IMR-90 (cell line): ENCODE measurements around the gene PTPRN2. TPM values are rescaled to one million over a fixed set of nuclear protein-coding genes. Genes with fewer than 3 reads are reported as not detected.

Experiments used
- ATAC-seq: fragments of 200-7000 bp; cut with Tn5 transposase; 2 replicates; pipeline ENCODE4 v1.9.1; 2020; ENCODE audit warnings: low read depth, mild to moderate bottlenecking, moderate library complexity
- BruUV-seq: library from RNA; stranded (reverse); fragments of 400-500 nt; replicated peaks from 2 replicates; lab custom pipeline; 2021; lab: Mats Ljungman, UMichigan
- CTCF ChIA-PET: fragments of 300-600 bp; formaldehyde crosslinking; extraction: SDS; loops from one replicate; lab custom pipeline; 2021; ENCODE audit warnings: antibody characterized with exemption; lab: Yijun Ruan, JAX
- POLR2A ChIA-PET: fragments of 300-600 bp; sonication (Branson Sonifier 250); formaldehyde crosslinking; loops from one replicate; lab custom pipeline; 2022; ENCODE audit warnings: antibody characterized with exemption; ENCODE audit not compliant: unreplicated experiment; lab: Charles Lee
- DNase-seq: peaks from one replicate; pipeline ENCODE4 v3.0.0; 2013
- H2AFZ ChIP-seq: replicated peaks from 2 replicates; pipeline ENCODE3; 2013; ENCODE audit warnings: low read length, mild to moderate bottlenecking; ENCODE audit not compliant: poor library complexity
- H2AK5ac ChIP-seq: 2 replicates; pipeline ENCODE4 v1.6.1; 2013; ENCODE audit warnings: low read depth, low read length, inconsistent platforms
- H2AK9ac ChIP-seq: replicated peaks from 2 replicates; pipeline ENCODE3; 2013; ENCODE audit warnings: mild to moderate bottlenecking, low read depth, low read length, moderate library complexity; ENCODE audit not compliant: poor library complexity
- H2BK120ac ChIP-seq: 2 replicates; pipeline ENCODE4 v1.6.1; 2013; ENCODE audit warnings: low read depth, low read length, inconsistent platforms
- H2BK15ac ChIP-seq: 3 replicates; pipeline ENCODE4 v1.6.1; 2013; ENCODE audit warnings: low read depth, low read length, inconsistent platforms
- H2BK20ac ChIP-seq: 2 replicates; pipeline ENCODE4 v1.6.1; 2013; ENCODE audit warnings: low read depth, mild to moderate bottlenecking, inconsistent platforms, low read length, moderate library complexity
- H2BK5ac ChIP-seq: 2 replicates; pipeline ENCODE4 v1.6.1; 2013; ENCODE audit warnings: mild to moderate bottlenecking, low read depth, low read length, inconsistent platforms; ENCODE audit not compliant: poor library complexity, severe bottlenecking
- H3K14ac ChIP-seq: replicated peaks from 2 replicates; pipeline ENCODE4 v1.6.1; 2013; ENCODE audit warnings: low read depth, low read length, inconsistent platforms
- H3K18ac ChIP-seq: 2 replicates; pipeline ENCODE4 v1.6.1; 2013; ENCODE audit warnings: low read depth, low read length, control low read depth
- H3K23ac ChIP-seq: 2 replicates; pipeline ENCODE4 v1.6.1; 2013; ENCODE audit warnings: low read depth, low read length, inconsistent platforms
- H3K27ac ChIP-seq: 2 replicates; pipeline ENCODE4 v1.5.1; 2013; ENCODE audit warnings: mild to moderate bottlenecking, control low read depth, low read length; ENCODE audit not compliant: insufficient read depth
- H3K27me3 ChIP-seq: 2 replicates; pipeline ENCODE4 v1.6.1; 2013; ENCODE audit warnings: low read length; ENCODE audit not compliant: control insufficient read depth, insufficient read depth
- H3K36me3 ChIP-seq: 2 replicates; pipeline ENCODE4 v1.6.1; 2013; ENCODE audit warnings: low read length, mixed read lengths; ENCODE audit not compliant: control insufficient read depth, insufficient read depth
- H3K4ac ChIP-seq: 2 replicates; pipeline ENCODE4 v1.6.1; 2013; ENCODE audit warnings: low read depth, low read length, inconsistent platforms
- H3K4me1 ChIP-seq: 2 replicates; pipeline ENCODE4 v1.6.1; 2013; ENCODE audit warnings: low read length, mixed read lengths; ENCODE audit not compliant: control insufficient read depth, insufficient read depth
- H3K4me2 ChIP-seq: 2 replicates; pipeline ENCODE4 v1.6.1; 2013; ENCODE audit warnings: low read depth, mild to moderate bottlenecking, control low read depth, low read length, moderate library complexity
- H3K4me3 ChIP-seq: 2 replicates; pipeline ENCODE4 v1.5.1; 2013; ENCODE audit warnings: low read depth, mild to moderate bottlenecking, control low read depth, low read length, moderate library complexity; ENCODE audit not compliant: insufficient read depth
- H3K56ac ChIP-seq: 2 replicates; pipeline ENCODE4 v1.6.1; 2013; ENCODE audit warnings: low read length, inconsistent platforms; ENCODE audit not compliant: insufficient read depth; ENCODE audit errors: extremely low read depth
- H3K79me1 ChIP-seq, 2 experiments: 2 replicates each; pipeline ENCODE4 v1.6.1; 2013; ENCODE audit warnings: low read length in 2 of 2, inconsistent platforms in 1 of 2, low read depth in 1 of 2
- H3K9ac ChIP-seq: 2 replicates; pipeline ENCODE4 v1.6.1; 2013; ENCODE audit warnings: low read depth, low read length, control low read depth
- H3K9me1 ChIP-seq: 2 replicates; pipeline ENCODE4 v1.6.1; 2013; ENCODE audit warnings: low read length, inconsistent platforms; ENCODE audit not compliant: insufficient read depth
- H3K9me3 ChIP-seq: 2 replicates; pipeline ENCODE4 v1.6.1; 2013; ENCODE audit warnings: low read length; ENCODE audit not compliant: control insufficient read depth, insufficient read depth
- H4K20me1 ChIP-seq: 2 replicates; pipeline ENCODE4 v1.6.1; 2013; ENCODE audit warnings: low read length, inconsistent platforms; ENCODE audit not compliant: insufficient read depth
- H4K5ac ChIP-seq: 2 replicates; pipeline ENCODE4 v1.6.1; 2013; ENCODE audit warnings: mild to moderate bottlenecking, low read depth, low read length, control low read depth
- H4K8ac ChIP-seq, 2 experiments: 2 replicates each; pipeline ENCODE4 v1.6.1; 2013; ENCODE audit warnings: low read depth in 2 of 2, low read length in 2 of 2, control low read depth in 1 of 2, inconsistent platforms in 1 of 2
- H4K91ac ChIP-seq: 2 replicates; pipeline ENCODE4 v1.6.1; 2013; ENCODE audit warnings: low read depth, low read length, inconsistent platforms; ENCODE audit not compliant: insufficient read depth
- FOS ChIP-seq: fragments of 150-350 bp; IDR thresholded peaks from 2 replicates; pipeline ENCODE4 v1.6.1; 2016; ENCODE audit warnings: low read depth, low read length
- POLR2A ChIP-seq: IDR thresholded peaks from 2 replicates; pipeline ENCODE4 v1.6.1; 2012; ENCODE audit warnings: mild to moderate bottlenecking, low read depth, low read length
- SMC3 ChIP-seq: fragments of 150-350 bp; IDR thresholded peaks from 2 replicates; pipeline ENCODE4 v1.6.1; 2016; ENCODE audit warnings: low read depth, mild to moderate bottlenecking, antibody characterized with exemption, low read length, moderate library complexity
- WGBS, 2 experiments: methylation state at CpG; one replicate each; pipeline versions ENCODE4 v1.1.5 to v1.1.7; 2013; ENCODE audit warnings: missing lambda C conversion rate in 2 of 2; ENCODE audit not compliant: insufficient read length in 1 of 2; ENCODE audit errors: extremely low coverage in 2 of 2; 5-methylcytosine and 5-hydroxymethylcytosine counted together
- dilution Hi-C: fragments of 300-500 bp; cut with HindIII; formaldehyde crosslinking; loops from one replicate; pipeline ENCODE4 v1.14.3; 2018; ENCODE audit warnings: low sequenced_read_pairs; ENCODE audit not compliant: unreplicated experiment
- in situ Hi-C: fragments of 300-500 bp; cut with MboI; formaldehyde crosslinking; loops from 3 replicates; pipeline ENCODE4 v1.14.3; 2019; ENCODE audit warnings: low sequenced_read_pairs, inconsistent platforms, mixed read lengths
- intact Hi-C: fragments of 100-400 bp; cut with micrococcal nuclease; formaldehyde crosslinking; loops from 2 replicates; pipeline ENCODE4 v1.10.0; 2022
- polyA plus RNA-seq, 3 experiments: library from polyadenylated mRNA; depleted of rRNA; stranded (reverse); fragments of >200 nt; gene quantifications; 2 replicates each; pipeline ENCODE4 v1.2.3, GENCODE V29; 2012; ENCODE audit warnings: low replicate concordance in 1 of 3
- total RNA-seq: library from RNA; depleted of rRNA; stranded (reverse); fragments of >200 nt; gene quantifications from 2 replicates; pipeline ENCODE4 v1.2.3, GENCODE V29; 2012
- TF ChIP-seq, protein P1 (sequence below): fragments of 150-350 bp; IDR thresholded peaks from 2 replicates; pipeline ENCODE4 v1.6.1; 2016; ENCODE audit warnings: low read depth, mild to moderate bottlenecking, low read length, moderate library complexity, borderline replicate concordance
- TF ChIP-seq, protein P2 (sequence below): fragments of 150-350 bp; IDR thresholded peaks from 2 replicates; pipeline ENCODE4 v1.6.1; 2017; ENCODE audit warnings: mild to moderate bottlenecking, antibody characterized with exemption, low read length, low read depth

Gene PTPRN2
- total and polyA plus RNA-seq, 2 of the 4 experiments (the other 2 are of a cell fraction), result 0.03 TPM; not detected in 1

DNA sequence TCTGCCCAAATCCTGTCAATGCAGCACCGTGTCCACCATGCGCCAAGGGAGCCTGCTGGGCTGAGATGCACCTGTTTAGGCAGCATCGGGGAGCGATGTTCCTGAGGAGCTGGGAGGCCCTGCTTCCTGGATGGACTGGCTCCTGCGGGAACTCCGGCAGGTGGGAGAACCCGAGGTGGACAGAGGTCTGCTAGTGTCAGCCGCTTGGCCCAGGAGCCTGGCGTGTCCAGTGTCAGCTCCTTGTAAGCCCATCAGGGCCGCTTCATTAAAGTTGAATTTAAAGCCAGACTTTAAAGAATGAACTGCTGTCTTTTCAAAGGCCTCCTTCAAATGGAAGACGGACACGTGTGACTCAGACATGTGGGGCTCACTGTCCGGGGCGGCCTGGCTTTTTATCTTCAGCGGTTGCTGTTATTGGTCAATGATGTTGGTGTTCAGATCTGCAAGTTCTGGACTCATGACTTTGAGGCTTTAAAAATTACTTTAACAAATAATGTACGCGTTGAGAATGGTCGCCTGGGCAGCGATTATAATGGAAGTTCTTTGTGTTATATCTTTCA lies 828.3 kb downstream of the PTPRN2 start:
- H2BK15ac ChIP-seq, result no peak overlapping the region
- H2AFZ ChIP-seq, result no peak overlapping the region
- ChIA-PET POLR2A (no interaction called here), CTCF (interaction anchor here (1.1 kb wide), 1 partner anchor 37 kb away, joined by 3 read pairs; no protein-coding TSS in a partner anchor)
- H3K4ac ChIP-seq, result no peak overlapping the region
- no peak overlapping the region for H2AK5ac ChIP-seq
- H2BK5ac ChIP-seq, result no peak overlapping the region
- BruUV-seq, result no TSS peak
- H4K5ac ChIP-seq, result no peak overlapping the region
- H3K4me3 ChIP-seq, result no peak overlapping the region
- H3K9me3 ChIP-seq, result peaks cover 46% of the 10 kb centered on the region
- no peak overlapping the region for H2BK20ac ChIP-seq
- H3K4me1 ChIP-seq, result no peaks in the 10 kb centered on the region
- DNase-seq, result no peak
- H3K18ac ChIP-seq, result no peak overlapping the region
- H3K27ac ChIP-seq, result no peak overlapping the region
- no peak overlapping the region for H2AK9ac ChIP-seq
- in situ Hi-C loops, result no loop called here
- intact Hi-C loops, result no loop called here
- no peak overlapping the region for H4K8ac ChIP-seq
- H3K9me1 ChIP-seq, result no peaks in the 10 kb centered on the region
- H3K9ac ChIP-seq, result no peak overlapping the region
- H3K4me2 ChIP-seq, result no peak overlapping the region
- H2BK120ac ChIP-seq, result no peak overlapping the region
- no peaks in the 10 kb centered on the region for H3K36me3 ChIP-seq
- dilution Hi-C loops, result no loop called here
- H3K23ac ChIP-seq, result no peak overlapping the region
- no peak overlapping the region for H3K56ac ChIP-seq
- H3K14ac ChIP-seq, result no peak overlapping the region
- no peaks in the 10 kb centered on the region for H3K27me3 ChIP-seq
- ATAC-seq, result no peak
- H4K20me1 ChIP-seq, result no peaks in the 10 kb centered on the region
- WGBS, 2 experiments, result 64% methylated on average over 7 of the region's 19 CpGs; no CpG with 5 or more reads in 1 of the 2 experiments
- TF ChIP-seq, protein P1, sequence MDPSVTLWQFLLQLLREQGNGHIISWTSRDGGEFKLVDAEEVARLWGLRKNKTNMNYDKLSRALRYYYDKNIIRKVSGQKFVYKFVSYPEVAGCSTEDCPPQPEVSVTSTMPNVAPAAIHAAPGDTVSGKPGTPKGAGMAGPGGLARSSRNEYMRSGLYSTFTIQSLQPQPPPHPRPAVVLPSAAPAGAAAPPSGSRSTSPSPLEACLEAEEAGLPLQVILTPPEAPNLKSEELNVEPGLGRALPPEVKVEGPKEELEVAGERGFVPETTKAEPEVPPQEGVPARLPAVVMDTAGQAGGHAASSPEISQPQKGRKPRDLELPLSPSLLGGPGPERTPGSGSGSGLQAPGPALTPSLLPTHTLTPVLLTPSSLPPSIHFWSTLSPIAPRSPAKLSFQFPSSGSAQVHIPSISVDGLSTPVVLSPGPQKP, result no peak
- TF ChIP-seq POLR2A (no peak), SMC3 (no peak), FOS (no peak)
- TF ChIP-seq, protein P2, sequence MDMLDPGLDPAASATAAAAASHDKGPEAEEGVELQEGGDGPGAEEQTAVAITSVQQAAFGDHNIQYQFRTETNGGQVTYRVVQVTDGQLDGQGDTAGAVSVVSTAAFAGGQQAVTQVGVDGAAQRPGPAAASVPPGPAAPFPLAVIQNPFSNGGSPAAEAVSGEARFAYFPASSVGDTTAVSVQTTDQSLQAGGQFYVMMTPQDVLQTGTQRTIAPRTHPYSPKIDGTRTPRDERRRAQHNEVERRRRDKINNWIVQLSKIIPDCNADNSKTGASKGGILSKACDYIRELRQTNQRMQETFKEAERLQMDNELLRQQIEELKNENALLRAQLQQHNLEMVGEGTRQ, result no peak
- H3K79me1 ChIP-seq, result no peaks in the 10 kb centered on the region
- H4K91ac ChIP-seq, result no peak overlapping the region
